CD4-positive, CD25-positive, alpha-beta regulatory T cell (primary cell): ENCODE results near the gene CDCA3. TPM values are rescaled to one million over a fixed set of nuclear protein-coding genes. Genes with fewer than 3 reads are reported as not detected.
"Not testable (repeated sequence)": the region's sequence is repeated elsewhere in the genome, so short reads cannot be mapped to it uniquely, and the experiment has no call there.

ENCODE experiments used
- ATAC-seq, 2 donors: fragments of 150-1000 bp; cut with Tn5 transposase; one replicate each; pipeline ENCODE4 v1.10.0; 2021; ENCODE audit warnings: low read depth in 2 of 2, moderate number of reproducible peaks in 2 of 2, moderate library complexity in 1 of 2
- DNase-seq, 3 donors: peaks; one replicate each; pipeline versions ENCODE4 v3.0.0 to v3.0.0-alpha.2; 2012 to 2022; ENCODE audit warnings: mixed read lengths in 1 of 3
- H3K27ac ChIP-seq: one replicate; pipeline ENCODE4 v1.7.0; 2013; ENCODE audit warnings: mild to moderate bottlenecking, low read length; ENCODE audit not compliant: insufficient read depth, poor library complexity, severe bottlenecking
- H3K27me3 ChIP-seq: one replicate; pipeline ENCODE4 v1.7.0; 2013; ENCODE audit warnings: low read length; ENCODE audit not compliant: control insufficient read depth, insufficient read depth
- H3K36me3 ChIP-seq: one replicate; pipeline ENCODE4 v1.7.0; 2013; ENCODE audit warnings: mild to moderate bottlenecking, low read length, moderate library complexity; ENCODE audit not compliant: control insufficient read depth, insufficient read depth
- H3K4me1 ChIP-seq: 2 replicates; pipeline ENCODE4 v1.7.0; 2013; ENCODE audit warnings: mild to moderate bottlenecking, low read length; ENCODE audit not compliant: insufficient read depth, control insufficient read depth, poor library complexity, severe bottlenecking
- H3K4me3 ChIP-seq: one replicate; pipeline ENCODE4 v1.7.0; 2013; ENCODE audit warnings: low read depth, mild to moderate bottlenecking, low read length, moderate library complexity
- H3K9me3 ChIP-seq, 2 experiments: 1 replicate in 1 of 2; 2 replicates in 1 of 2; pipeline ENCODE4 v1.7.0; 2013; ENCODE audit warnings: low read length in 2 of 2, mild to moderate bottlenecking in 1 of 2, moderate library complexity in 1 of 2; ENCODE audit not compliant: control insufficient read depth in 2 of 2
- H3K27ac Mint-ChIP-seq, 3 donors: one replicate each; pipeline ENCODE4 v1.8.0; 2020 to 2022; ENCODE audit warnings: mild to moderate bottlenecking in 3 of 3, mixed read lengths in 3 of 3, moderate library complexity in 2 of 3
- H3K27me3 Mint-ChIP-seq: one replicate; pipeline ENCODE4 v1.8.0; 2022; ENCODE audit warnings: mild to moderate bottlenecking, mixed read lengths
- H3K36me3 Mint-ChIP-seq: one replicate; pipeline ENCODE4 v1.8.0; 2020; ENCODE audit warnings: mixed read lengths
- H3K4me1 Mint-ChIP-seq, 4 donors: one replicate each; pipeline ENCODE4 v1.8.0; 2020 to 2022; ENCODE audit warnings: mixed read lengths in 4 of 4, mild to moderate bottlenecking in 1 of 4
- H3K4me3 Mint-ChIP-seq, 4 donors: one replicate each; pipeline ENCODE4 v1.8.0; 2020 to 2022; ENCODE audit warnings: mild to moderate bottlenecking in 4 of 4, mixed read lengths in 4 of 4, moderate library complexity in 3 of 4
- H3K9me3 Mint-ChIP-seq, 7 donors: one replicate each; pipeline ENCODE4 v1.8.0; 2020 to 2022; ENCODE audit warnings: mixed read lengths in 7 of 7, mild to moderate bottlenecking in 3 of 7, moderate library complexity in 2 of 7
- polyA plus RNA-seq, 4 donors: library from polyadenylated mRNA; unstranded; fragments of 300-500 nt; fragmentation: Illumina TruSeq; gene quantifications; one replicate each; pipeline ENCODE4 v1.2.3, GENCODE V29; 2021
- total RNA-seq: library from RNA; stranded (reverse); gene quantifications from one replicate; pipeline ENCODE4 v1.2.3, GENCODE V29; 2022

The CDCA3 gene
- total and polyA plus RNA-seq, 5 donors from 2014 or later = 1.7 to 4.0 (median 1.9) TPM

GRCh38 chr12:6890789-6891645 lies 39.9 kb upstream of the CDCA3 start:
- no peaks in the 10 kb centered on the region for H3K27me3 Mint-ChIP-seq
- H3K9me3 Mint-ChIP-seq = no peaks in the 10 kb centered on the region
- Histone ChIP-seq H3K4me3 (peak overlapping the region; percentile 92), H3K27me3 (no peaks in the 10 kb centered on the region), H3K4me1 (peaks cover 12% of the 10 kb centered on the region), H3K9me3 (no peaks in the 10 kb centered on the region), H3K27ac (peak overlapping the region; percentile 93), H3K36me3 (no peaks in the 10 kb centered on the region)
- H3K27ac Mint-ChIP-seq = peak overlapping the region; percentile 60 to 95 (median 91)
- peaks cover 4 to 19% (median 12%) of the 10 kb centered on the region in 4 donors for H3K4me1 Mint-ChIP-seq
- DNase-seq (peak; percentile 98), ATAC-seq (peak; percentile 96 to 97)
- peak overlapping the region; percentile 85 to 97 (median 86) for H3K4me3 Mint-ChIP-seq
- H3K36me3 Mint-ChIP-seq = no peaks in the 10 kb centered on the region

- not testable (repeated sequence) for ATAC-seq, H3K36me3 ChIP-seq, H3K36me3 Mint-ChIP-seq, H3K27me3 Mint-ChIP-seq, DNase-seq, H3K9me3 Mint-ChIP-seq, H3K27me3 ChIP-seq, H3K9me3 ChIP-seq
- Mint-ChIP-seq H3K27ac (peak overlapping the region; percentile 60 to 95 (median 91)), H3K4me1 (peaks cover 4 to 21% (median 12%) of the 10 kb centered on the region in 4 donors), H3K4me3 (peak overlapping the region; percentile 43 to 86 (median 82))
- Histone ChIP-seq H3K4me3 (peak overlapping the region; percentile 86), H3K4me1 (peaks cover 12% of the 10 kb centered on the region), H3K27ac (peak overlapping the region; percentile 93)
Observed at GRCh38 chr12:6889775-6890573, 38.9 kb upstream of the CDCA3 start.

- not testable (repeated sequence) for DNase-seq, H3K27me3 ChIP-seq, H3K9me3 ChIP-seq, H3K27me3 Mint-ChIP-seq, H3K27ac ChIP-seq, H3K36me3 ChIP-seq, ATAC-seq, H3K4me3 Mint-ChIP-seq, H3K36me3 Mint-ChIP-seq, H3K4me3 ChIP-seq, H3K27ac Mint-ChIP-seq, H3K9me3 Mint-ChIP-seq
- peaks cover 12% of the 10 kb centered on the region for H3K4me1 ChIP-seq
- peaks cover 4 to 23% (median 10%) of the 10 kb centered on the region in 4 donors for H3K4me1 Mint-ChIP-seq
Observed at GRCh38 chr12:6888794-6889193, 37.7 kb upstream of the CDCA3 start.

- no peak overlapping the region for H3K4me3 ChIP-seq
- DNase-seq (no peak), ATAC-seq (no peak)
- H3K4me3 Mint-ChIP-seq = peak overlapping the region in 1 of 4 donors; percentile 19
- H3K27ac Mint-ChIP-seq = no peak overlapping the region
- no peaks in the 10 kb centered on the region for H3K9me3 ChIP-seq
- H3K27me3 ChIP-seq = no peaks in the 10 kb centered on the region
- H3K4me1 Mint-ChIP-seq = peaks cover 4 to 23% (median 10%) of the 10 kb centered on the region in 4 donors
- no peak overlapping the region for H3K27ac ChIP-seq
- H3K4me1 ChIP-seq = peaks cover 12% of the 10 kb centered on the region
- H3K9me3 Mint-ChIP-seq = no peaks in the 10 kb centered on the region
- peaks cover 7% of the 10 kb centered on the region for H3K36me3 Mint-ChIP-seq
- no peaks in the 10 kb centered on the region for H3K27me3 Mint-ChIP-seq
- H3K36me3 ChIP-seq = peaks cover 6% of the 10 kb centered on the region
Observed at GRCh38 chr12:6888360-6888759, 37.3 kb upstream of the CDCA3 start.

- Mint-ChIP-seq H3K4me1 (peaks cover 4 to 23% (median 10%) of the 10 kb centered on the region in 4 donors), H3K4me3 (no peak overlapping the region), H3K27me3 (no peaks in the 10 kb centered on the region), H3K36me3 (peaks cover 7% of the 10 kb centered on the region), H3K9me3 (no peaks in the 10 kb centered on the region), H3K27ac (no peak overlapping the region)
- ATAC-seq (no peak), DNase-seq (no peak)
- H3K4me3 ChIP-seq = no peak overlapping the region
- no peak overlapping the region for H3K27ac ChIP-seq
- no peaks in the 10 kb centered on the region for H3K27me3 ChIP-seq
- H3K4me1 ChIP-seq = peaks cover 12% of the 10 kb centered on the region
- H3K36me3 ChIP-seq = peaks cover 6% of the 10 kb centered on the region
- H3K9me3 ChIP-seq = no peaks in the 10 kb centered on the region
Observed at GRCh38 chr12:6887460-6887859, 36.4 kb upstream of the CDCA3 start.

GRCh38 chr12:6886206-6886999 lies 35.3 kb upstream of the CDCA3 start:
- ATAC-seq, H3K27ac ChIP-seq, H3K36me3 ChIP-seq: not testable (repeated sequence)

GRCh38 chr12:6884539-6884938 lies 33.5 kb upstream of the CDCA3 start:
- ATAC-seq (no peak), DNase-seq (no peak)
- H3K27ac Mint-ChIP-seq = no peak overlapping the region
- no peak overlapping the region for H3K4me3 ChIP-seq
- H3K27me3 Mint-ChIP-seq = no peaks in the 10 kb centered on the region
- H3K9me3 ChIP-seq = no peaks in the 10 kb centered on the region
- H3K27me3 ChIP-seq = no peaks in the 10 kb centered on the region
- H3K36me3 ChIP-seq = peaks cover 6% of the 10 kb centered on the region
- H3K36me3 Mint-ChIP-seq = peaks cover 7% of the 10 kb centered on the region
- H3K27ac ChIP-seq = no peak overlapping the region
- H3K4me3 Mint-ChIP-seq = no peak overlapping the region
- peaks cover 0 to 5% (median 0%) of the 10 kb centered on the region in 4 donors for H3K4me1 Mint-ChIP-seq
- H3K9me3 Mint-ChIP-seq = no peaks in the 10 kb centered on the region
- no peaks in the 10 kb centered on the region for H3K4me1 ChIP-seq

More at GRCh38 chr12:6886206-6886999, 35.3 kb upstream of the CDCA3 start:
- not testable (repeated sequence) for H3K9me3 Mint-ChIP-seq, H3K4me3 Mint-ChIP-seq, H3K27me3 Mint-ChIP-seq, H3K4me3 ChIP-seq, H3K9me3 ChIP-seq, H3K27me3 ChIP-seq, H3K36me3 Mint-ChIP-seq, H3K4me1 ChIP-seq, DNase-seq
- peaks cover 3 to 17% (median 8%) of the 10 kb centered on the region in 4 donors for H3K4me1 Mint-ChIP-seq
- peak overlapping the region in 1 of 3 donors; percentile 89 for H3K27ac Mint-ChIP-seq
